PC-3 (cell line): ENCODE measurements around the gene NIM1K. TPM values are rescaled to one million over a fixed set of nuclear protein-coding genes. Genes with fewer than 3 reads are reported as not detected.

Source experiments
- ATAC-seq: fragments of 200-7000 bp; cut with Tn5 transposase; 2 replicates; pipeline ENCODE4 v1.9.1; 2020; ENCODE audit warnings: mild to moderate bottlenecking, moderate library complexity
- BruUV-seq: library from RNA; stranded (reverse); fragments of 400-500 nt; replicated peaks from 2 replicates; lab custom pipeline; 2021; lab: Mats Ljungman, UMichigan
- CTCF ChIA-PET: fragments of 300-600 bp; sonication (Branson Sonifier 250); formaldehyde crosslinking; loops from one replicate; lab custom pipeline; 2022; ENCODE audit warnings: antibody characterized with exemption; lab: Charles Lee
- POLR2A ChIA-PET: fragments of 300-600 bp; sonication (Branson Sonifier 250); formaldehyde crosslinking; loops from one replicate; lab custom pipeline; 2022; ENCODE audit warnings: antibody characterized with exemption; ENCODE audit not compliant: unreplicated experiment; lab: Charles Lee
- DNase-seq: peaks from one replicate; pipeline ENCODE4 v3.0.0-alpha.2; 2015
- H2AFZ ChIP-seq: fragments of 300-600 bp; sonication (generic); 2 replicates; pipeline ENCODE4 v1.6.0; 2016; ENCODE audit warnings: antibody characterized with exemption, low read length
- H3F3A ChIP-seq: fragments of 300-600 bp; sonication (generic); one replicate; pipeline ENCODE4 v1.6.0; 2017; ENCODE audit warnings: antibody characterized with exemption, low read length, control low read depth, mild to moderate bottlenecking; ENCODE audit not compliant: unreplicated experiment
- H3K27ac ChIP-seq: fragments of 300-600 bp; sonication (generic); 2 replicates; pipeline ENCODE4 v1.5.1; 2016; ENCODE audit warnings: mild to moderate bottlenecking, low read length
- H3K27me3 ChIP-seq: fragments of 300-600 bp; sonication (generic); 2 replicates; pipeline ENCODE4 v1.6.1; 2016; ENCODE audit warnings: low read length, mixed read lengths
- H3K36me3 ChIP-seq: fragments of 300-600 bp; sonication (generic); 2 replicates; pipeline ENCODE4 v1.6.1; 2016; ENCODE audit warnings: low read depth, mixed run types, low read length, mixed read lengths
- H3K4me1 ChIP-seq: fragments of 300-600 bp; sonication (generic); 2 replicates; pipeline ENCODE4 v1.5.1; 2016; ENCODE audit warnings: low read length; ENCODE audit not compliant: insufficient read depth
- H3K4me2 ChIP-seq: fragments of 300-600 bp; sonication (generic); 2 replicates; pipeline ENCODE4 v1.6.0; 2016; ENCODE audit warnings: low read length
- H3K4me3 ChIP-seq: fragments of 300-600 bp; sonication (generic); 2 replicates; pipeline ENCODE4 v1.5.1; 2016; ENCODE audit warnings: mild to moderate bottlenecking, low read length, mixed read lengths
- H3K79me2 ChIP-seq: fragments of 300-600 bp; sonication (generic); 2 replicates; pipeline ENCODE4 v1.6.1; 2017; ENCODE audit warnings: low read length, mixed read lengths
- H3K9ac ChIP-seq: fragments of 300-600 bp; sonication (generic); 2 replicates; pipeline ENCODE4 v1.6.0; 2016; ENCODE audit warnings: mild to moderate bottlenecking, low read length
- H3K9me2 ChIP-seq: fragments of 300-600 bp; sonication (generic); replicated peaks from 2 replicates; pipeline ENCODE4 v1.6.1; 2016; ENCODE audit warnings: mixed run types, low read length, mixed read lengths
- H3K9me3 ChIP-seq: fragments of 300-600 bp; sonication (generic); 2 replicates; pipeline ENCODE4 v1.6.1; 2016; ENCODE audit warnings: low read length, mixed read lengths
- H4K20me1 ChIP-seq: fragments of 300-600 bp; sonication (generic); 2 replicates; pipeline ENCODE4 v1.6.1; 2016; ENCODE audit warnings: low read length, mixed read lengths
- CTCF ChIP-seq: fragments of 300-600 bp; sonication (generic); conservative IDR thresholded peaks from 2 replicates; pipeline ENCODE4 v1.5.1; 2017; ENCODE audit warnings: antibody characterized with exemption, low read depth, mild to moderate bottlenecking, low read length
- EZH2 ChIP-seq: fragments of 300-600 bp; sonication (generic); IDR thresholded peaks from one replicate; pipeline ENCODE4 v1.6.1; 2017; ENCODE audit warnings: antibody characterized with exemption, mild to moderate bottlenecking, low read length; ENCODE audit not compliant: unreplicated experiment
- EZH2phosphoT487 ChIP-seq: fragments of 300-600 bp; sonication (generic); IDR thresholded peaks from 2 replicates; pipeline ENCODE4 v1.6.1; 2018; ENCODE audit warnings: mild to moderate bottlenecking, antibody characterized with exemption, low read length, borderline replicate concordance
- intact Hi-C: fragments of 100-400 bp; cut with micrococcal nuclease; formaldehyde crosslinking; loops from 2 replicates; pipeline ENCODE4 v1.9.0; 2023
- total RNA-seq: library from RNA; depleted of rRNA; stranded (reverse); fragments of >200 nt; gene quantifications from 2 replicates; pipeline ENCODE4 v1.2.3, GENCODE V29; 2014

Gene NIM1K
- total RNA-seq, 1 experiment from 2014 or later = 0.26 TPM

- no TSS peak for BruUV-seq
- Histone ChIP-seq H2AFZ (no peak overlapping the region), H3K4me2 (no peak overlapping the region), H3K4me3 (no peak overlapping the region), H3K4me1 (peaks cover 13% of the 10 kb centered on the region), H3K9ac (no peak overlapping the region), H3K79me2 (no peaks in the 10 kb centered on the region), H3F3A (no peaks in the 10 kb centered on the region), H3K36me3 (peaks cover 31% of the 10 kb centered on the region), H3K27me3 (no peaks in the 10 kb centered on the region), H3K27ac (no peak overlapping the region), H3K9me3 (no peaks in the 10 kb centered on the region), H4K20me1 (no peaks in the 10 kb centered on the region), H3K9me2 (no peaks in the 10 kb centered on the region)
- ChIA-PET CTCF (no interaction called here), POLR2A (no interaction called here)
- ATAC-seq (no peak), DNase-seq (no peak)
- intact Hi-C loops = no loop called here
- TF ChIP-seq EZH2phosphoT487 = no peak
- TF ChIP-seq CTCF = no peak
- TF ChIP-seq EZH2 = no peak
Observed at GRCh38 chr5:43171926-43172325, 20.1 kb upstream of the NIM1K start.

DNA sequence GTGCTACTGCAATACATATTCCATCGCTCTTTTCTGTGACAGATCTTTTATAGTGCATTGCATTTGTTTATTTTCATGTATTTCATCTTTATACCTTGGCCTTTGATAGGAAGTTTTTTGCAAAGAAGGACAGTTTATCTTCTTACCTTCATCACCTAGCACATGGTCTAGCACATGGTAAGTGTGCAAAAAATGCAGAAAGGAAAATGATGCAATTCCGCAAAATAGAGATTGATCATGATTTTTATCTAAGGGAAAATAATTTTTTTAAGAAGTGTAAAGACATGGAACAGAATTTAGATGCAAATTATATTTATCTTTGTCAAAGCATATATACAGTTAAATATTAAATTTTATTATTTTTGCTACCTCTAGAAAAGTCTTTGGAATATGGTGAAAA lies 19.2 kb upstream of the NIM1K start:
- TF ChIP-seq EZH2phosphoT487 = no peak
- no peak for TF ChIP-seq CTCF
- no peak for TF ChIP-seq EZH2
- Histone ChIP-seq H3F3A (no peaks in the 10 kb centered on the region), H3K9me3 (no peaks in the 10 kb centered on the region), H3K4me1 (peaks cover 9% of the 10 kb centered on the region), H3K79me2 (no peaks in the 10 kb centered on the region), H3K36me3 (peaks cover 31% of the 10 kb centered on the region), H3K9me2 (no peaks in the 10 kb centered on the region), H3K4me2 (no peak overlapping the region), H3K27me3 (no peaks in the 10 kb centered on the region), H4K20me1 (no peaks in the 10 kb centered on the region), H3K9ac (no peak overlapping the region), H3K4me3 (no peak overlapping the region), H2AFZ (no peak overlapping the region), H3K27ac (no peak overlapping the region)
- ATAC-seq = no peak
- intact Hi-C loops = no loop called here
- ChIA-PET CTCF (no interaction called here), POLR2A (no interaction called here)
- BruUV-seq = no TSS peak
- DNase-seq = no peak

- TF ChIP-seq EZH2phosphoT487 (no peak), CTCF (no peak), EZH2 (no peak)
- H2AFZ ChIP-seq = no peak overlapping the region
- no peaks in the 10 kb centered on the region for H3K4me1 ChIP-seq
- H3K9me3 ChIP-seq = no peaks in the 10 kb centered on the region
- no peaks in the 10 kb centered on the region for H4K20me1 ChIP-seq
- no peaks in the 10 kb centered on the region for H3K9me2 ChIP-seq
- no peak overlapping the region for H3K9ac ChIP-seq
- H3K4me2 ChIP-seq = no peak overlapping the region
- H3F3A ChIP-seq = no peaks in the 10 kb centered on the region
- H3K79me2 ChIP-seq = no peaks in the 10 kb centered on the region
- H3K27me3 ChIP-seq = no peaks in the 10 kb centered on the region
- BruUV-seq = no TSS peak
- no peak overlapping the region for H3K27ac ChIP-seq
- H3K4me3 ChIP-seq = no peak overlapping the region
- DNase-seq (no peak), ATAC-seq (no peak)
- intact Hi-C loops = no loop called here
- H3K36me3 ChIP-seq = peaks cover 27% of the 10 kb centered on the region
- ChIA-PET POLR2A (interaction anchor here (0.6 kb wide), 1 partner anchor 134 kb away, joined by 3 read pairs; no protein-coding TSS in a partner anchor), CTCF (no interaction called here)
Observed at GRCh38 chr5:43174586-43174985, 17.4 kb upstream of the NIM1K start.
